ENCODE measurements around the gene PHLDA1.

- TF ChIP-seq POLR2A (IDR thresholded peaks at IDR 0.05) (no peak), EP300 (IDR thresholded peaks at IDR 0.05) (no peak), POLR2AphosphoS5 (IDR thresholded peaks at IDR 0.05) (no peak)
- TF ChIP-seq, protein P1, sequence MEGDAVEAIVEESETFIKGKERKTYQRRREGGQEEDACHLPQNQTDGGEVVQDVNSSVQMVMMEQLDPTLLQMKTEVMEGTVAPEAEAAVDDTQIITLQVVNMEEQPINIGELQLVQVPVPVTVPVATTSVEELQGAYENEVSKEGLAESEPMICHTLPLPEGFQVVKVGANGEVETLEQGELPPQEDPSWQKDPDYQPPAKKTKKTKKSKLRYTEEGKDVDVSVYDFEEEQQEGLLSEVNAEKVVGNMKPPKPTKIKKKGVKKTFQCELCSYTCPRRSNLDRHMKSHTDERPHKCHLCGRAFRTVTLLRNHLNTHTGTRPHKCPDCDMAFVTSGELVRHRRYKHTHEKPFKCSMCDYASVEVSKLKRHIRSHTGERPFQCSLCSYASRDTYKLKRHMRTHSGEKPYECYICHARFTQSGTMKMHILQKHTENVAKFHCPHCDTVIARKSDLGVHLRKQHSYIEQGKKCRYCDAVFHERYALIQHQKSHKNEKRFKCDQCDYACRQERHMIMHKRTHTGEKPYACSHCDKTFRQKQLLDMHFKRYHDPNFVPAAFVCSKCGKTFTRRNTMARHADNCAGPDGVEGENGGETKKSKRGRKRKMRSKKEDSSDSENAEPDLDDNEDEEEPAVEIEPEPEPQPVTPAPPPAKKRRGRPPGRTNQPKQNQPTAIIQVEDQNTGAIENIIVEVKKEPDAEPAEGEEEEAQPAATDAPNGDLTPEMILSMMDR (IDR thresholded peaks at IDR 0.05) = no peak
Observed at GRCh38 chr12:76040461-76040860, 8.9 kb upstream of the PHLDA1 start.
